Neural cell (in vitro differentiated cells): Measurements from ENCODE around the gene GBP3. TPM values are rescaled to one million over a fixed set of nuclear protein-coding genes. Genes with fewer than 3 reads are reported as not detected.
"Not testable (repeated sequence)": the region's sequence is repeated elsewhere in the genome, so short reads cannot be mapped to it uniquely, and the experiment has no call there.

Experiments used
- H2AFZ ChIP-seq: fragments of 200-600, 300-800 bp; sonication (generic), shearing (Covaris generic); 2 replicates; pipeline ENCODE4 v1.6.0; 2014; ENCODE audit warnings: low read depth, mild to moderate bottlenecking, antibody characterized with exemption, low read length, moderate library complexity
- H3F3A ChIP-seq: fragments of 200-600 bp; shearing (Covaris generic); 2 replicates; pipeline ENCODE4 v1.6.1; 2016; ENCODE audit warnings: mild to moderate bottlenecking, moderate library complexity, mixed read lengths, antibody characterized with exemption, low read length; ENCODE audit not compliant: insufficient read depth, poor library complexity, severe bottlenecking
- H3K27ac ChIP-seq: fragments of 200-600, 300-800 bp; sonication (generic), shearing (Covaris generic); 2 replicates; pipeline ENCODE4 v1.5.1; 2014; ENCODE audit warnings: mild to moderate bottlenecking, low read length, moderate library complexity
- H3K27me3 ChIP-seq: fragments of 300-800, 200-600 bp; sonication (generic), shearing (Covaris generic); 2 replicates; pipeline ENCODE4 v1.6.0; 2014; ENCODE audit warnings: mild to moderate bottlenecking, low read depth, low read length, moderate library complexity; ENCODE audit not compliant: insufficient read depth
- H3K36me3 ChIP-seq: fragments of 300-800, 200-600 bp; sonication (generic), shearing (Covaris generic); 2 replicates; pipeline ENCODE4 v1.5.1; 2014; ENCODE audit warnings: mild to moderate bottlenecking, antibody characterized with exemption, low read length, moderate library complexity; ENCODE audit not compliant: insufficient read depth
- H3K4me2 ChIP-seq: fragments of 300-800, 200-600 bp; sonication (generic), shearing (Covaris generic); 2 replicates; pipeline ENCODE4 v1.6.0; 2014; ENCODE audit warnings: mild to moderate bottlenecking, low read length
- H3K4me3 ChIP-seq: fragments of 300-800, 200-600 bp; sonication (generic), shearing (Covaris generic); 2 replicates; pipeline ENCODE4 v1.5.1; 2014; ENCODE audit warnings: mild to moderate bottlenecking, low read length, moderate library complexity
- H3K79me2 ChIP-seq: fragments of 200-600 bp; shearing (Covaris generic); replicated peaks from 2 replicates; pipeline ENCODE4 v1.6.0; 2014; ENCODE audit warnings: mild to moderate bottlenecking, low read length, moderate library complexity; ENCODE audit not compliant: insufficient read depth
- H3K9ac ChIP-seq: fragments of 300-800, 200-600 bp; sonication (generic), shearing (Covaris generic); 2 replicates; pipeline ENCODE4 v1.6.1; 2016; ENCODE audit warnings: mild to moderate bottlenecking, low read length, mixed read lengths
- H3K9me2 ChIP-seq: fragments of 200-600 bp; shearing (Covaris generic); 2 replicates; pipeline ENCODE4 v1.6.1; 2016; ENCODE audit warnings: mild to moderate bottlenecking, low read length, mixed read lengths; ENCODE audit not compliant: insufficient read depth
- H3K9me3 ChIP-seq: fragments of 200-600, 300-800 bp; sonication (generic), shearing (Covaris generic); 2 replicates; pipeline ENCODE4 v1.6.1; 2016; ENCODE audit warnings: mild to moderate bottlenecking, mixed run types, low read length, moderate library complexity, mixed read lengths
- H4K20me1 ChIP-seq: fragments of 200-600 bp; shearing (Covaris generic); 2 replicates; pipeline ENCODE4 v1.6.1; 2016; ENCODE audit warnings: mild to moderate bottlenecking, mixed run types; ENCODE audit not compliant: insufficient read depth
- CTCF ChIP-seq: fragments of 450-650 bp; IDR thresholded peaks from 2 replicates; pipeline ENCODE4 v1.5.1; 2014; ENCODE audit warnings: antibody characterized with exemption, mild to moderate bottlenecking, moderate library complexity; ENCODE audit not compliant: poor library complexity, severe bottlenecking
- EP300 ChIP-seq: fragments of 450-650 bp; conservative IDR thresholded peaks from 2 replicates; pipeline ENCODE4 v1.6.1; 2014; ENCODE audit warnings: antibody characterized with exemption, mild to moderate bottlenecking, moderate library complexity; ENCODE audit not compliant: poor library complexity, severe bottlenecking
- EZH2 ChIP-seq: fragments of 200-600, 300-800 bp; shearing (Covaris generic), sonication (generic); IDR thresholded peaks from 2 replicates; pipeline ENCODE4 v1.6.1; 2014; ENCODE audit warnings: antibody characterized with exemption, low read length, borderline replicate concordance, mild to moderate bottlenecking; ENCODE audit not compliant: insufficient read depth, poor library complexity, severe bottlenecking
- MXI1 ChIP-seq: fragments of 450-650 bp; conservative IDR thresholded peaks from 2 replicates; pipeline ENCODE4 v1.6.1; 2014; ENCODE audit warnings: antibody characterized with exemption, mild to moderate bottlenecking; ENCODE audit not compliant: poor library complexity, severe bottlenecking
- RAD21 ChIP-seq: fragments of 450-650 bp; conservative IDR thresholded peaks from 2 replicates; pipeline ENCODE4 v1.6.1; 2014; ENCODE audit warnings: antibody characterized with exemption, mild to moderate bottlenecking, moderate library complexity
- polyA plus RNA-seq: library from polyadenylated mRNA; depleted of rRNA; stranded (reverse); fragments of >200 nt; gene quantifications from 2 replicates; pipeline ENCODE4 v1.2.3, GENCODE V29; 2014

Gene GBP3
- polyA plus RNA-seq, 1 donor from 2014 or later = not detected

GRCh38 chr1:89005286-89006151 is 17.1 kb downstream of the GBP3 start:
- no peaks in the 10 kb centered on the region for H3F3A ChIP-seq
- H3K4me3 ChIP-seq = no peak overlapping the region
- no peaks in the 10 kb centered on the region for H3K9me3 ChIP-seq
- no peak overlapping the region for H3K27ac ChIP-seq
- H3K36me3 ChIP-seq = no peaks in the 10 kb centered on the region
- no peak for TF ChIP-seq CTCF
- H3K4me2 ChIP-seq = no peak overlapping the region
- no peak overlapping the region for H2AFZ ChIP-seq
- no peaks in the 10 kb centered on the region for H3K9me2 ChIP-seq
- H4K20me1 ChIP-seq = no peaks in the 10 kb centered on the region
- no peaks in the 10 kb centered on the region for H3K79me2 ChIP-seq
- H3K27me3 ChIP-seq = no peaks in the 10 kb centered on the region
- no peak overlapping the region for H3K9ac ChIP-seq

GRCh38 chr1:89002176-89002575 is 20.5 kb downstream of the GBP3 start:
- not testable (repeated sequence) for H3K4me3 ChIP-seq, H3K9me3 ChIP-seq, H3F3A ChIP-seq, H3K9ac ChIP-seq, H3K27ac ChIP-seq, H3K36me3 ChIP-seq, H3K79me2 ChIP-seq, H4K20me1 ChIP-seq, H2AFZ ChIP-seq, H3K9me2 ChIP-seq, H3K4me2 ChIP-seq, H3K27me3 ChIP-seq

GRCh38 chr1:89001510-89001909 is 21.2 kb downstream of the GBP3 start:
- TF ChIP-seq MXI1 (no peak), EZH2 (no peak), CTCF (no peak), EP300 (no peak), RAD21 (no peak)
- Histone ChIP-seq H3K36me3 (no peaks in the 10 kb centered on the region), H3F3A (no peaks in the 10 kb centered on the region), H3K9me3 (no peaks in the 10 kb centered on the region), H3K27ac (no peak overlapping the region), H3K79me2 (no peaks in the 10 kb centered on the region), H3K9ac (no peak overlapping the region), H3K9me2 (no peaks in the 10 kb centered on the region), H4K20me1 (no peaks in the 10 kb centered on the region), H3K4me3 (no peak overlapping the region), H3K4me2 (no peak overlapping the region), H2AFZ (no peak overlapping the region), H3K27me3 (no peaks in the 10 kb centered on the region)
